ENCODE measurements around the gene ADGRV1.

The ADGRV1 gene

GRCh38 chr5:90888511-90889324, 330.1 kb downstream of the ADGRV1 start:
- in situ Hi-C loops (cut with HindIII; ENCODE audit: low pct_unique_long_range_greater_than_20kb, low sequenced_read_pairs), result no loop called here
- TF ChIP-seq JUND (IDR thresholded peaks at IDR 0.05; ENCODE audit: low read depth), result no peak
- no peak for DNase-seq (ENCODE audit: low read depth in 1 of 2, low spot score in 1 of 2)

- TF ChIP-seq JUND (IDR thresholded peaks at IDR 0.05; ENCODE audit: low read depth), result no peak
- in situ Hi-C loops (cut with HindIII; ENCODE audit: low pct_unique_long_range_greater_than_20kb, low sequenced_read_pairs), result no loop called here
Measured at GRCh38 chr5:90889325-90889600, 330.7 kb downstream of the ADGRV1 start.

GRCh38 chr5:90890180-90890579, 331.6 kb downstream of the ADGRV1 start:
- no peak for TF ChIP-seq JUND (IDR thresholded peaks at IDR 0.05; ENCODE audit: low read depth)
- no peak for DNase-seq (ENCODE audit: low read depth in 1 of 2, low spot score in 1 of 2)
- in situ Hi-C loops (cut with HindIII; ENCODE audit: low pct_unique_long_range_greater_than_20kb, low sequenced_read_pairs), result no loop called here

More at GRCh38 chr5:90889325-90889600, 330.7 kb downstream of the ADGRV1 start:
- no peak for DNase-seq (ENCODE audit: low read depth in 1 of 2, low spot score in 1 of 2)

GRCh38 chr5:90894866-90895420, 336.3 kb downstream of the ADGRV1 start:
- no peak for DNase-seq (ENCODE audit: low read depth in 1 of 2, low spot score in 1 of 2)
- TF ChIP-seq JUND (IDR thresholded peaks at IDR 0.05; ENCODE audit: low read depth), result no peak
- in situ Hi-C loops (cut with HindIII; ENCODE audit: low pct_unique_long_range_greater_than_20kb, low sequenced_read_pairs), result no loop called here

- in situ Hi-C loops (cut with HindIII; ENCODE audit: low pct_unique_long_range_greater_than_20kb, low sequenced_read_pairs), result no loop called here
- TF ChIP-seq JUND (IDR thresholded peaks at IDR 0.05; ENCODE audit: low read depth), result no peak
Measured at GRCh38 chr5:90897618-90898017, 339.0 kb downstream of the ADGRV1 start.

GRCh38 chr5:90898326-90899013, 339.9 kb downstream of the ADGRV1 start:
- no peak for DNase-seq (ENCODE audit: low read depth in 1 of 2, low spot score in 1 of 2)
- in situ Hi-C loops (cut with HindIII; ENCODE audit: low pct_unique_long_range_greater_than_20kb, low sequenced_read_pairs), result no loop called here
- TF ChIP-seq JUND (IDR thresholded peaks at IDR 0.05; ENCODE audit: low read depth), result no peak

More at GRCh38 chr5:90897618-90898017, 339.0 kb downstream of the ADGRV1 start:
- no peak for DNase-seq (ENCODE audit: low read depth in 1 of 2, low spot score in 1 of 2)

GRCh38 chr5:90899014-90899604, 340.5 kb downstream of the ADGRV1 start:
- DNase-seq (ENCODE audit: low read depth in 1 of 2, low spot score in 1 of 2), result no peak
- TF ChIP-seq JUND (IDR thresholded peaks at IDR 0.05; ENCODE audit: low read depth), result no peak
- in situ Hi-C loops (cut with HindIII; ENCODE audit: low pct_unique_long_range_greater_than_20kb, low sequenced_read_pairs), result no loop called here

GRCh38 chr5:90901261-90901660, 342.7 kb downstream of the ADGRV1 start:
- in situ Hi-C loops (cut with HindIII; ENCODE audit: low pct_unique_long_range_greater_than_20kb, low sequenced_read_pairs), result no loop called here
- no peak for TF ChIP-seq JUND (IDR thresholded peaks at IDR 0.05; ENCODE audit: low read depth)
- no peak for DNase-seq (ENCODE audit: low read depth in 1 of 2, low spot score in 1 of 2)

- in situ Hi-C loops (cut with HindIII; ENCODE audit: low pct_unique_long_range_greater_than_20kb, low sequenced_read_pairs), result no loop called here
- DNase-seq (ENCODE audit: low read depth in 1 of 2, low spot score in 1 of 2), result no peak
- no peak for TF ChIP-seq JUND (IDR thresholded peaks at IDR 0.05; ENCODE audit: low read depth)
Measured at GRCh38 chr5:90902170-90902569, 343.6 kb downstream of the ADGRV1 start.

- in situ Hi-C loops (cut with HindIII; ENCODE audit: low pct_unique_long_range_greater_than_20kb, low sequenced_read_pairs), result no loop called here
- TF ChIP-seq JUND (IDR thresholded peaks at IDR 0.05; ENCODE audit: low read depth), result no peak
- no peak for DNase-seq (ENCODE audit: low read depth in 1 of 2, low spot score in 1 of 2)
Measured at GRCh38 chr5:90902651-90903386, 344.2 kb downstream of the ADGRV1 start.

- in situ Hi-C loops (cut with HindIII; ENCODE audit: low pct_unique_long_range_greater_than_20kb, low sequenced_read_pairs), result no loop called here
- TF ChIP-seq JUND (IDR thresholded peaks at IDR 0.05; ENCODE audit: low read depth), result no peak
- DNase-seq (ENCODE audit: low read depth in 1 of 2, low spot score in 1 of 2), result no peak
Measured at GRCh38 chr5:90909101-90909503, 350.5 kb downstream of the ADGRV1 start.

GRCh38 chr5:90909940-90910339, 351.3 kb downstream of the ADGRV1 start:
- DNase-seq (ENCODE audit: low read depth in 1 of 2, low spot score in 1 of 2), result peak in 1 of 2 experiments; percentile 56
- TF ChIP-seq JUND (IDR thresholded peaks at IDR 0.05; ENCODE audit: low read depth), result no peak; the same call in 1 of the 2 replicates
- in situ Hi-C loops (cut with HindIII; ENCODE audit: low pct_unique_long_range_greater_than_20kb, low sequenced_read_pairs), result no loop called here
